GM12865 (cell line): ENCODE measurements around the gene HIBCH.

ENCODE experiments used
- DNase-seq: peaks from one replicate; pipeline ENCODE4 v3.0.0; 2010; ENCODE audit warnings: low read depth
- H3K4me3 ChIP-seq: 2 replicates; pipeline ENCODE4 v1.5.1; 2011; ENCODE audit warnings: mild to moderate bottlenecking, low read depth, low read length, control low read depth
- TF ChIP-seq, protein P1 (sequence below): IDR thresholded peaks from 2 replicates; pipeline ENCODE4 v1.5.1; 2011; ENCODE audit warnings: low read length, control low read depth, low read depth, inconsistent platforms; ENCODE audit not compliant: insufficient read depth; ENCODE audit errors: missing control alignments

Gene HIBCH, protein sequence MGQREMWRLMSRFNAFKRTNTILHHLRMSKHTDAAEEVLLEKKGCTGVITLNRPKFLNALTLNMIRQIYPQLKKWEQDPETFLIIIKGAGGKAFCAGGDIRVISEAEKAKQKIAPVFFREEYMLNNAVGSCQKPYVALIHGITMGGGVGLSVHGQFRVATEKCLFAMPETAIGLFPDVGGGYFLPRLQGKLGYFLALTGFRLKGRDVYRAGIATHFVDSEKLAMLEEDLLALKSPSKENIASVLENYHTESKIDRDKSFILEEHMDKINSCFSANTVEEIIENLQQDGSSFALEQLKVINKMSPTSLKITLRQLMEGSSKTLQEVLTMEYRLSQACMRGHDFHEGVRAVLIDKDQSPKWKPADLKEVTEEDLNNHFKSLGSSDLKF

DNA sequence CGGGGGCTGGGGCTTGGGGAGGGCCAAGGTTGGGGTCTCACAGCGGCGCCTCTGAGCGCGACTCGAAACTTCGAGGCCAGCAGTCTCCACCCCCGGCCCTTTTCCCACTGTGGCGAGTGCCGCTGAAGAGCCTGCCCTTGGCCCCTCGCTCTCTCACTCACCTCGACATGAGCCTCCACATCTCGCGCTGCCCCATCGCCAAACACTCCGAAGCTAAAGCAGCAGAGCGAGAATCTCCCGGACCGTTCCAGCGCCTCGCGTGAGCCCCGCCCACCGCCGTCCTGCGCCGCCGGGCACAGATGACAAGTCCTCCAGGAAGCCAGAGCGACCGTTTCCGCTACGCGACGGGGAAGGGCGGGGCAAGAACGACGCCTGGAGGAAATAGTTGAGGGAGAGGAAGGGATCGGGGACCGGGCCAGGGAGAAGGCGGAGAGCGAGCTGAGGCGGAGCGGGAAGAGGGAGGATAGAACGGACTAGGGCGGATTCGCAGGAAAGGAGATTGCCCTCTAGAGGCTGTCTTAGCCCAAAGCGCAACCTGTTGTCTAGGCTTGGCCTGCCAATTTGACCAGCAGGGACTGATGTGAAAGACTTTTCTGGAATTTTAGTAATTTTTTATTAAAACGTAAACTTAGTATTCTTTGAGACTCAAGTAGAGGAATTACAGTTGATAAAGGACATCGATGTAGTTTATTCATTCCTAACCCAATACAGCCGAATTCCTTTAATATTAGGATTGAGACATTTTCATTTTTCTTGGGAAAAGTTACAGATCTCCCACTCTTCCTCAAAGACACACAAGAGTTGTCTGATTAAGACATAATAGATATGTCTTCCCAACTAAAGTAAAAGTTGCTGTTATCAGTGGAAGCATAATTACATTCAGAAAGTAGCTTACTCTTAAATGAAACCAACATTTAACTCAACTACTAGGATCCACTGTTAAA lies at the start of gene HIBCH:
TSS of gene HIBCH (minus strand) at position 272 of the 944 bp plus-strand sequence. CDS start at position 196, 76 bp downstream.
- peak within 1 kb of the TSS; percentile 83 for H3K4me3 ChIP-seq
- peak; percentile 97 for DNase-seq
- TF ChIP-seq, protein P1, sequence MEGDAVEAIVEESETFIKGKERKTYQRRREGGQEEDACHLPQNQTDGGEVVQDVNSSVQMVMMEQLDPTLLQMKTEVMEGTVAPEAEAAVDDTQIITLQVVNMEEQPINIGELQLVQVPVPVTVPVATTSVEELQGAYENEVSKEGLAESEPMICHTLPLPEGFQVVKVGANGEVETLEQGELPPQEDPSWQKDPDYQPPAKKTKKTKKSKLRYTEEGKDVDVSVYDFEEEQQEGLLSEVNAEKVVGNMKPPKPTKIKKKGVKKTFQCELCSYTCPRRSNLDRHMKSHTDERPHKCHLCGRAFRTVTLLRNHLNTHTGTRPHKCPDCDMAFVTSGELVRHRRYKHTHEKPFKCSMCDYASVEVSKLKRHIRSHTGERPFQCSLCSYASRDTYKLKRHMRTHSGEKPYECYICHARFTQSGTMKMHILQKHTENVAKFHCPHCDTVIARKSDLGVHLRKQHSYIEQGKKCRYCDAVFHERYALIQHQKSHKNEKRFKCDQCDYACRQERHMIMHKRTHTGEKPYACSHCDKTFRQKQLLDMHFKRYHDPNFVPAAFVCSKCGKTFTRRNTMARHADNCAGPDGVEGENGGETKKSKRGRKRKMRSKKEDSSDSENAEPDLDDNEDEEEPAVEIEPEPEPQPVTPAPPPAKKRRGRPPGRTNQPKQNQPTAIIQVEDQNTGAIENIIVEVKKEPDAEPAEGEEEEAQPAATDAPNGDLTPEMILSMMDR: peak; percentile 62

DNA sequence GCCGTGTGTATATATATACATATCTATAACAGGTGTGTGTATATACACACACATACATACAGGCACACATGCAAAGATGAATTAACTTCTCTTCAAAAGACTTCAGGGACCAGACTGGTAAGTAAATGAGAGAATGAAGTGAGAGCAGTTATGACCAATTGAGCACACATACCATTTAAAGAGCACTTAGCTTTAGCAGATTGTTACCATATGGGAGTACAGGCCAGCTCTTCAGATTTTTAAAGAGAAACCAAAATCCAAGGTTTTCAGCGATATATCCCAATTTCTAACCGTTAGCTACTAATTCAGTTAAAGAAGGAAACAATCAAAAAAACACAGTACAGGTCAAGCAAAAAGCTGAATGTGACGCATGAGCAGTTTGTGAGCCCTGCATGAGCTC lies 47.5 kb upstream of the HIBCH start:
- no peak overlapping the region for H3K4me3 ChIP-seq
- TF ChIP-seq, protein P1: no peak
- DNase-seq: no peak

DNA sequence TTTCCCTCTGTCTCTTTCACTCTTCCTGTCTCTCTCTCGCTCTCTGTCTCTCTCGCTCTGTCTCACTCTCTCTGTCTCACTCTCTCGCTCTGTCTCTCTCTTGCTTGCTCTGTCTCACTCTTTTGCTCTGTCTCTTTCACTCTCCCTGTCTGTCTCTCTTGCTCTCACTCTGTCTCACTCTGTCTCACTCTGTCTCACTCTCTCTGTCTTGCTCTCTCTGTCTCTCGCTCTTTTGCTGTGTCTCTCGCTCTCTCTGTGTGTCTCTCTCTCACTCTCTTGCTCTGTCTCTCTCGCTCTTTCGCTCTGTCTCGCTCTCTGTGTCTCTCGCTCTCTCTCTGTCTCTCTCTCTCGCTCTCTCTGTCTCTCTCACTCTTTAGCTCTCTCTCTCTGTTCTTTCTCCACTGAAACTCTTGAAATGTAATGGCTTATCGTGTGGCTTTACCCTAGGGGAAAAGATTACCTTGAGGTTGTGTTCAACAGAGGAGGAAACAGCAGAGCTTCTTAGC lies 46.7 kb upstream of the HIBCH start:
- no peak for DNase-seq
- TF ChIP-seq, protein P1: no peak
- H3K4me3 ChIP-seq: no peak overlapping the region

GRCh38 chr2:190365499-190366204 lies 46.0 kb upstream of the HIBCH start:
- TF ChIP-seq, protein P1: no peak
- no peak overlapping the region for H3K4me3 ChIP-seq
- DNase-seq: no peak

DNA sequence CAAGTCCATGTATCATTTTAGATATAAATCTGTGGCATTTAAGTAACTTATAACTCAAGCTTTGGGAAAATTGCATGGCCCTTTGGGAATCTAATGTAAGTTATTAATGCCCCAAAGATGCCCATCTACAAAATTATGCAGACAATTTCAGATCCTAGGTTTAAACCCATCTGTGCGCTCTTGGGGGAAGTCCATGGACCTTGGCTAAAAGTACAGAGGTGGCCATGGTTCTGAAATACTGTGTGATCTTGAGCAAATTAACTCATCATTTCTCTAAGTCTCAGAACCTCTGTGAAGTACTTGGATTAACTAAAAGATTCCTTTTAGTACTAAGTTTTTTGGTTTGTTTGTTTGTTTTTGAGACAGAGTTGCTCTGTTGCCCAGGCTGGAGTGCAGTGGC lies 43.3 kb upstream of the HIBCH start:
- TF ChIP-seq, protein P1: no peak

GRCh38 chr2:190361572-190361971 lies 41.9 kb upstream of the HIBCH start:
- TF ChIP-seq, protein P1: no peak
- H3K4me3 ChIP-seq: no peak overlapping the region
- no peak for DNase-seq

More for the DNA sequence above, 43.3 kb upstream of the HIBCH start:
- H3K4me3 ChIP-seq: no peak overlapping the region
- no peak for DNase-seq
